K562 (cell line): Measurements from ENCODE around the gene SEBOX. TPM values are rescaled to one million over a fixed set of nuclear protein-coding genes. Genes with fewer than 3 reads are reported as not detected.
A peak's percentile ranks its signal among the peaks of the same experiment; 100 is the strongest.

Source experiments
- CREM ChIP-seq: IDR thresholded peaks from 2 replicates; pipeline ENCODE4 v1.6.1; 2014; ENCODE audit warnings: antibody characterized with exemption, low read depth
- ETS2 ChIP-seq: IDR thresholded peaks from 2 replicates; pipeline ENCODE4 v1.6.1; 2016; ENCODE audit warnings: borderline replicate concordance, missing genetic modification characterization, mild to moderate bottlenecking, moderate library complexity, missing compliant biosample characterization; ENCODE audit not compliant: poor library complexity, severe bottlenecking
- HDAC1 ChIP-seq, 2 experiments: fragments of 450-650 bp; IDR thresholded peaks; 2 replicates each; pipeline ENCODE4 v1.6.1; 2016 to 2017; ENCODE audit warnings: inconsistent platforms in 1 of 2, mild to moderate bottlenecking in 1 of 2, moderate library complexity in 1 of 2
- ZC3H4 ChIP-seq: sonication (generic); formaldehyde crosslinking; IDR thresholded peaks from 2 replicates; pipeline ENCODE4 v1.9.0; 2021; ENCODE audit warnings: missing genetic modification reagents, borderline replicate concordance
- ZNF324 ChIP-seq: fragments of 250-450 bp; sonication (Bioruptor Pico); IDR thresholded peaks from 2 replicates; pipeline ENCODE4 v1.4.0; 2020; ENCODE audit warnings: mild to moderate bottlenecking
- polyA plus RNA-seq, 8 experiments: library from polyadenylated mRNA; depleted of rRNA in 4 of 8; stranded (reverse) in 5 of 8; unstranded in 3 of 8; fragments of >200 nt; fragmentation: Nextera tagmentation in 2 of 8; fragmentation: Illumina TruSeq in 1 of 8; extraction: Ambion mirVana in 2 of 8; extraction: Trizol in 1 of 8; gene quantifications; 2 replicates each; pipeline versions ENCODE4 v1.2.1 to v1.2.3, GENCODE V29; 2011 to 2014; ENCODE audit warnings: inconsistent platforms in 1 of 8, missing spikeins in 1 of 8
- total RNA-seq, 7 experiments: library from RNA; depleted of rRNA in 6 of 7; stranded (reverse); fragments of >200 nt in 6 of 7; fragmentation: Illumina TruSeq in 2 of 7; extraction: Trizol in 2 of 7; gene quantifications; 2 replicates each; pipeline versions ENCODE4 v1.2.1 to v1.2.3, GENCODE V29; 2011 to 2021; ENCODE audit warnings: low replicate concordance in 1 of 7
- TF ChIP-seq, protein P1 (sequence below): conservative IDR thresholded peaks from 2 replicates; pipeline ENCODE4 v1.6.1; 2011; ENCODE audit warnings: low read depth, mild to moderate bottlenecking, low read length; ENCODE audit not compliant: control insufficient read depth
- TF ChIP-seq, protein P2 (sequence below): fragments of 450-650 bp; formaldehyde crosslinking; IDR thresholded peaks from 2 replicates; pipeline ENCODE4 v1.4.0; 2020; ENCODE audit warnings: mild to moderate bottlenecking, moderate library complexity
- TF ChIP-seq, protein P3 (sequence below), 2 experiments: fragments of 450-650 bp in 1 of 2; sonication (generic) in 1 of 2; formaldehyde crosslinking; conservative IDR thresholded peaks; 2 replicates each; pipeline versions ENCODE4 v1.4.0 to v1.8.1; 2020 to 2022; ENCODE audit warnings: mild to moderate bottlenecking in 1 of 2, missing genetic modification reagents in 1 of 2
- TF ChIP-seq, protein P4 (sequence below), 2 experiments: fragments of 450-650 bp in 1 of 2; sonication (generic) in 1 of 2; formaldehyde crosslinking in 1 of 2; IDR thresholded peaks; 2 replicates each; pipeline versions ENCODE4 v1.7.1 to v1.9.0; 2016 to 2022; ENCODE audit warnings: inconsistent platforms in 1 of 2, mild to moderate bottlenecking in 1 of 2, missing genetic modification reagents in 1 of 2
- TF ChIP-seq, protein P5 (sequence below): fragments of 250-450 bp; sonication (Bioruptor Pico); IDR thresholded peaks from 2 replicates; pipeline ENCODE4 v1.4.0; 2020; ENCODE audit warnings: mild to moderate bottlenecking, moderate library complexity

The SEBOX gene
- total and polyA plus RNA-seq, 9 of the 15 experiments (the other 6 are each of a cell fraction or from before 2014, with no cell fraction given) = not detected

DNA sequence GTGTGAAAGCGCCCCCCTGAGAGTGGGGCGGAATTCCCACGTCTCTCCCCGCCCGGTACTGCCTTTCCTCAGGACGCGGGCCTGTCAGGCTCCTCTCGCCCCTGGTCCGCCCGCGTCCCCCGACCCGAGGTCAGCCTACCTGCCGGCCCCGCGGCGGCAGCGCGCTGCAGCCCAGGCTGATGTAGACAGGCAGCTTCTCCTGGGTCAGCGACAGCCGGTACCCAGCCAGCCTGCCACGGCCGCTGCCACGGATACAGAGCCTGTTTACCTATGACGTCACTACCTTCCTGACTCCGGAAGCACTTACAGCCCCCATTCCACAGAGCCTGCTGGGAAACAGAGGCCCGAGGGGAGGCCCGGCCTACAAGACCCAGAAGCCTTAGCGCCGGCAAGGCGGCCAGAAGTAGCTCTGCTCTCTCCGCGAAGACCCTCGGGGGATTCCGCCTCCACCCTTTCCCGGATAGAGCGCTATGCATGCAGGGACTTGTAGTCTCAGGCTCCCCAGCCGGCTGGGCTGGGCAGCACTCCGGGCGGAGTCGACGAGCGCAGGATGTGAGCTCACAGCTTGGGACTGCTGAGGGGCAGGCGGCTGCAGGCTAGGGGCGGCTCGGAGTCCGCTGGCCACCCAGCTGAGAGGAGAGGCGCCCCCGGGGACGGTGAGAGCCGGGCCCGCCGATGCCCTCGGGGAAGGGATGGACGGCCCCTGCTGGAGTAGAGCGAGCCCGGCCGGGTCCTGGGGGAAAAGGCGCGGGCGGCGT, 29.6 kb downstream of the SEBOX start, which contains the start of the genes IFT20 and TNFAIP1 (continued):
- TF ChIP-seq, protein P1, sequence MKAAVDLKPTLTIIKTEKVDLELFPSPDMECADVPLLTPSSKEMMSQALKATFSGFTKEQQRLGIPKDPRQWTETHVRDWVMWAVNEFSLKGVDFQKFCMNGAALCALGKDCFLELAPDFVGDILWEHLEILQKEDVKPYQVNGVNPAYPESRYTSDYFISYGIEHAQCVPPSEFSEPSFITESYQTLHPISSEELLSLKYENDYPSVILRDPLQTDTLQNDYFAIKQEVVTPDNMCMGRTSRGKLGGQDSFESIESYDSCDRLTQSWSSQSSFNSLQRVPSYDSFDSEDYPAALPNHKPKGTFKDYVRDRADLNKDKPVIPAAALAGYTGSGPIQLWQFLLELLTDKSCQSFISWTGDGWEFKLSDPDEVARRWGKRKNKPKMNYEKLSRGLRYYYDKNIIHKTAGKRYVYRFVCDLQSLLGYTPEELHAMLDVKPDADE = peak; percentile 99
- TF ChIP-seq HDAC1 (IDR thresholded peaks at IDR 0.05) (peak in 1 of 2 experiments; percentile 84; a peak in 2 of 4 replicates), CREM (peak; percentile 99), ZNF324 (peak; percentile 38; the same call in 1 of the 2 replicates), ETS2 (tag) (no peak), ZC3H4 (CRISPR knock-in tag) (no peak)
- TF ChIP-seq, protein P2, sequence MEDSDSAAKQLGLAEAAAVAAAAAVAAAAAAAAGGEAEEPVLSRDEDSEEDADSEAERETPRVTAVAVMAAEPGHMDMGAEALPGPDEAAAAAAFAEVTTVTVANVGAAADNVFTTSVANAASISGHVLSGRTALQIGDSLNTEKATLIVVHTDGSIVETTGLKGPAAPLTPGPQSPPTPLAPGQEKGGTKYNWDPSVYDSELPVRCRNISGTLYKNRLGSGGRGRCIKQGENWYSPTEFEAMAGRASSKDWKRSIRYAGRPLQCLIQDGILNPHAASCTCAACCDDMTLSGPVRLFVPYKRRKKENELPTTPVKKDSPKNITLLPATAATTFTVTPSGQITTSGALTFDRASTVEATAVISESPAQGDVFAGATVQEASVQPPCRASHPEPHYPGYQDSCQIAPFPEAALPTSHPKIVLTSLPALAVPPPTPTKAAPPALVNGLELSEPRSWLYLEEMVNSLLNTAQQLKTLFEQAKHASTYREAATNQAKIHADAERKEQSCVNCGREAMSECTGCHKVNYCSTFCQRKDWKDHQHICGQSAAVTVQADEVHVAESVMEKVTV (CRISPR knock-in tag) = peak; percentile 65
- TF ChIP-seq, protein P3, sequence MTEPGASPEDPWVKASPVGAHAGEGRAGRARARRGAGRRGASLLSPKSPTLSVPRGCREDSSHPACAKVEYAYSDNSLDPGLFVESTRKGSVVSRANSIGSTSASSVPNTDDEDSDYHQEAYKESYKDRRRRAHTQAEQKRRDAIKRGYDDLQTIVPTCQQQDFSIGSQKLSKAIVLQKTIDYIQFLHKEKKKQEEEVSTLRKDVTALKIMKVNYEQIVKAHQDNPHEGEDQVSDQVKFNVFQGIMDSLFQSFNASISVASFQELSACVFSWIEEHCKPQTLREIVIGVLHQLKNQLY (CRISPR knock-in tag; conservative IDR thresholded peaks at IDR 0.05) = no peak
- TF ChIP-seq, protein P4, sequence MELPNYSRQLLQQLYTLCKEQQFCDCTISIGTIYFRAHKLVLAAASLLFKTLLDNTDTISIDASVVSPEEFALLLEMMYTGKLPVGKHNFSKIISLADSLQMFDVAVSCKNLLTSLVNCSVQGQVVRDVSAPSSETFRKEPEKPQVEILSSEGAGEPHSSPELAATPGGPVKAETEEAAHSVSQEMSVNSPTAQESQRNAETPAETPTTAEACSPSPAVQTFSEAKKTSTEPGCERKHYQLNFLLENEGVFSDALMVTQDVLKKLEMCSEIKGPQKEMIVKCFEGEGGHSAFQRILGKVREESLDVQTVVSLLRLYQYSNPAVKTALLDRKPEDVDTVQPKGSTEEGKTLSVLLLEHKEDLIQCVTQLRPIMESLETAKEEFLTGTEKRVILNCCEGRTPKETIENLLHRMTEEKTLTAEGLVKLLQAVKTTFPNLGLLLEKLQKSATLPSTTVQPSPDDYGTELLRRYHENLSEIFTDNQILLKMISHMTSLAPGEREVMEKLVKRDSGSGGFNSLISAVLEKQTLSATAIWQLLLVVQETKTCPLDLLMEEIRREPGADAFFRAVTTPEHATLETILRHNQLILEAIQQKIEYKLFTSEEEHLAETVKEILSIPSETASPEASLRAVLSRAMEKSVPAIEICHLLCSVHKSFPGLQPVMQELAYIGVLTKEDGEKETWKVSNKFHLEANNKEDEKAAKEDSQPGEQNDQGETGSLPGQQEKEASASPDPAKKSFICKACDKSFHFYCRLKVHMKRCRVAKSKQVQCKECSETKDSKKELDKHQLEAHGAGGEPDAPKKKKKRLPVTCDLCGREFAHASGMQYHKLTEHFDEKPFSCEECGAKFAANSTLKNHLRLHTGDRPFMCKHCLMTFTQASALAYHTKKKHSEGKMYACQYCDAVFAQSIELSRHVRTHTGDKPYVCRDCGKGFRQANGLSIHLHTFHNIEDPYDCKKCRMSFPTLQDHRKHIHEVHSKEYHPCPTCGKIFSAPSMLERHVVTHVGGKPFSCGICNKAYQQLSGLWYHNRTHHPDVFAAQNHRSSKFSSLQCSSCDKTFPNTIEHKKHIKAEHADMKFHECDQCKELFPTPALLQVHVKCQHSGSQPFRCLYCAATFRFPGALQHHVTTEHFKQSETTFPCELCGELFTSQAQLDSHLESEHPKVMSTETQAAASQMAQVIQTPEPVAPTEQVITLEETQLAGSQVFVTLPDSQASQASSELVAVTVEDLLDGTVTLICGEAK (IDR thresholded peaks at IDR 0.05) = peak; percentile 98
- TF ChIP-seq, protein P4 (CRISPR knock-in tag; IDR thresholded peaks at IDR 0.05) = no peak
- TF ChIP-seq, protein P5, sequence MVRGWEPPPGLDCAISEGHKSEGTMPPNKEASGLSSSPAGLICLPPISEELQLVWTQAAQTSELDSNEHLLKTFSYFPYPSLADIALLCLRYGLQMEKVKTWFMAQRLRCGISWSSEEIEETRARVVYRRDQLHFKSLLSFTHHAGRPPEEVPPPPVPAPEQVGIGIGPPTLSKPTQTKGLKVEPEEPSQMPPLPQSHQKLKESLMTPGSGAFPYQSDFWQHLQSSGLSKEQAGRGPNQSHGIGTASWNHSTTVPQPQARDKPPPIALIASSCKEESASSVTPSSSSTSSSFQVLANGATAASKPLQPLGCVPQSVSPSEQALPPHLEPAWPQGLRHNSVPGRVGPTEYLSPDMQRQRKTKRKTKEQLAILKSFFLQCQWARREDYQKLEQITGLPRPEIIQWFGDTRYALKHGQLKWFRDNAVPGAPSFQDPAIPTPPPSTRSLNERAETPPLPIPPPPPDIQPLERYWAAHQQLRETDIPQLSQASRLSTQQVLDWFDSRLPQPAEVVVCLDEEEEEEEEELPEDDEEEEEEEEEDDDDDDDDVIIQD (CRISPR knock-in tag) = peak; percentile 77; the same call in 1 of the 2 replicates
